Left ventricle myocardium superior (tissue), 1 donor: ENCODE measurements around the gene SAMD10. TPM values are rescaled to one million over a fixed set of nuclear protein-coding genes. Genes with fewer than 3 reads are reported as not detected.
"Not testable (repeated sequence)": the region's sequence is repeated elsewhere in the genome, so short reads cannot be mapped to it uniquely, and the experiment has no call there.

Experiments used
- ATAC-seq: fragments of 200-7000 bp; cut with Tn5 transposase; one replicate; pipeline ENCODE4 v1.9.1; 2020; ENCODE audit warnings: mild to moderate bottlenecking, moderate library complexity
- DNase-seq: peaks from one replicate; pipeline ENCODE4 v3.0.0-alpha.2; 2020
- intact Hi-C: fragments of 100-400 bp; cut with micrococcal nuclease; formaldehyde crosslinking; loops from one replicate; pipeline ENCODE4 v1.11.0; 2022
- total RNA-seq: library from RNA; stranded (reverse); fragmentation: NEBNext Ultra II Directional; extraction: Animal tissue kit (Norgen Biotek cat#: 25700); gene quantifications from one replicate; pipeline ENCODE4 v1.2.1, GENCODE V29; 2021
- donor health status: DM: no; HTN: yes; CAD: no; lungs with severe emphysema.

The SAMD10 gene
- total RNA-seq, 1 donor from 2014 or later, result 6.4 TPM

GRCh38 chr20:64005394-64005793 is 26.0 kb upstream of the SAMD10 start:
- ATAC-seq (no peak), DNase-seq (no peak)
- intact Hi-C loops, result no loop called here

- intact Hi-C loops, result no loop called here
- DNase-seq (no peak), ATAC-seq (no peak)
These were observed 24.7 kb upstream of the SAMD10 start for GRCh38 chr20:64003960-64004725.

GRCh38 chr20:64001607-64002011 is 22.2 kb upstream of the SAMD10 start:
- no peak for DNase-seq
- ATAC-seq, result no peak
- intact Hi-C loops, result no loop called here

- intact Hi-C loops, result no loop called here
- peak; percentile 59 for ATAC-seq
- DNase-seq, result no peak
These were observed 21.5 kb upstream of the SAMD10 start for GRCh38 chr20:64000906-64001305.

DNA sequence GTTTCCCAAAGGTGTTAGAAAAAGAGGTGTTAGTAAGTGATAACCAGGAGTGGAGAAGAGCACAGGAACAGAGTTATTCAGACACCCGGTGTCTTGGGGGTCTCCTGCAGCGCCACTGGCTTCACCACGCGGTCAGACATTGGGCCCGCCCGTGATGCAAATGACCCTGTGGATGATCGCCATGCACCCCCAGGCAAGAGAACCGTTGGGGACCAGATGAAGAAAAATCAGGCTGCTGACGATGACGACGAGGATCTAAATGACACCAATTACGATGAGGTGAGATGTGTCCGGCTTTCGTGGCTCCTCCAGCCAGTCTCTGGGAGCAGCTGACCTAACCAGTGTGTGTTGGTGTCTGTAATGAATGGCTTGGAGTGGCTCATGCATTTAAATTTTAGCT is 3.5 kb upstream of the SAMD10 start:
- ATAC-seq (no peak), DNase-seq (no peak)
- intact Hi-C loops, result no loop called here

GRCh38 chr20:63980806-63981728 is 1.6 kb upstream of the SAMD10 start, which contains the start of gene PRPF6:
Gene PRPF6 (plus strand): TSS chr20:63981132. CDS start chr20:63981246, 114 bp downstream.
- intact Hi-C loops, result no loop called here
- ATAC-seq (peak; percentile 90), DNase-seq (peak; percentile 97)

DNA sequence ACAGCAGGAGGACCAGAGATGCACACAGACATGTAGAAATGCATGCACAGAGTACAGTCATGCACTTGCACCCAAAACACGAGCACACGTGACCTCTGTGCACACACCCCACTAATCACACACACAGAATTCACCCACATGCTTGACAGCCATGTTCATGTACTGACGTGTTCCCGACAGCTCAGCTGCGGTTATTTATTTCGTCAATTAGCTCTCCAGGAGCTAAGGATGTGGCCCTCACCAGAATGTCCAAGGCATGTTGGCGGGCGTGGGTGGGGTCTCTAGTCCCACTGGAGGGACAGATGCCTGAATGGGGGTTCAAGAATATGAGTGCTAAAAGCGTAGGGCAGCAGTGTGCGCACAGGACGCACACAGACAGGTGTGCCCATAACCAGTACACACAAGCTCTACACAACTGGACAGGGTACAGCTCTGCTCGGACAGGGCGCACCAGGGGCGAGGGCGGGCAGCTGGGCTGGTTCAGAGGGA is 919 bp upstream of the SAMD10 start:
- intact Hi-C loops, result no loop called here
- ATAC-seq, result peak; percentile 43

DNA sequence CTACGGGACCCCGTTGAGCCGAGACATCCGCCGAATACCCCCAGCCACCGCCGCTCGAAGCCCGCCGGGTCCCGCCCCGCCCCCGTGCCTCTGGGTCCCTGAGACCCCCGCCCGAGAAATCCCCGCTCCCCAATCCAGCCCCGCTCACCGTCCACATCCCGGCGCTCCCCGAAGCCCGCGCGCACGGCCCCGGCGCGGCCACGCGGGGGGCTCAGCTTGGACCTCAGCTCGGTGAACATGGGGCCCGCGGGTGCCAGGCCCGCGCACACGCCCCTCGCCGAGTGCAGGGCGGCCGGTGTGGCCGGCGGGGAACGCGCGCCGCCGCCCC is 249 bp downstream of the SAMD10 start:
- DNase-seq, result no peak
- intact Hi-C loops, result no loop called here
- ATAC-seq, result no peak

More for the DNA sequence above, 919 bp upstream of the SAMD10 start:
- no peak for DNase-seq

GRCh38 chr20:63978319-63979228 is 868 bp downstream of the SAMD10 start:
- ATAC-seq, result peak; percentile 45
- peak; percentile 85 for DNase-seq
- intact Hi-C loops, result no loop called here

DNA sequence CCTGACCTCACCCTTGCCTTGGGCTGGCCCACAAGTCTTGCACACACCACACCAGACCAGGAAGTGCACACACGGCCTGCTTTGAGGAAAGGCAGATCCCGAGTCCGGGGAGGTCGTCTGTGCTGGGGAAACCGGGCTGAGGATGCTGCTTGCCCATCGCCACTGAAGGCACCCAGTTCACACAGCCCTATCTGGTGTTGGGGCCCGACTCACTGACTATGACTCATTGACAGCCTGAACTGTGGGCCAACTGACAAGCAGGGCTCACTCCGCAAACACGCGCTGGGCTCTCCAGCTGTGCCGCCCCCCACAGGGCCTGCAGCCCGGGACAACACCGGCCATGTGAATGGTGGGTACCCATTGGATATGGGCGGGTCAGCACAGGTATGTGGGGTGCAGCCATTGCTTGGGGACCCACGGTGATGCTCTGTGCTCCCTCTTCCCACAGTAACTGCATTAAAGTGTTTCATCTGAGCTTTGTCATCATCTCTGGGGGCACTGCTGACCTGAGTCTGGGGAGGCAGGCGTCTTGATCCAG is 1.6 kb downstream of the SAMD10 start:
- ATAC-seq, result no peak
- intact Hi-C loops, result no loop called here
- DNase-seq, result peak; percentile 22

- peak; percentile 23 for DNase-seq
- ATAC-seq, result no peak
- intact Hi-C loops, result no loop called here
These were observed 2.3 kb downstream of the SAMD10 start for GRCh38 chr20:63976980-63977738.

DNA sequence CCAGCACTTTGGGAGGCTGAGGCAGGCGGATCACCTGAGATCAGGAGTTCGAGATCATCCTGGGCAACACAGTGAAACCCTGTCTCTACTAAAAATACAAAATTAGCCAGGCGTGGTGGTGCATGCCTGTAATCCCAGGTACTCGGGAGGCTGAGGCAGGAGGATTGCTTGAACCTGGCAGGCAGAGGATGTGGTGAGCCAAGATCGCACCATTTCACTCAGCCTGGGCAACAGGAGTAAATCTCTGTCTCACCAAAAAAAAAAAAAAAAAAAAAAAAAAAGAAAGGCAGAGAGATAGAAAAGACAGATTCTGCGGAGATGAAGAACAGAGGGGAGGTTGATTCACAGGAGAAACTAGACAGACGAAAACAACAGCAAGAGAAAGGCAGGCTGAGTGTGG is 2.9 kb downstream of the SAMD10 start:
- DNase-seq, intact Hi-C loops, ATAC-seq: not testable (repeated sequence)

GRCh38 chr20:63974402-63975200 is 4.8 kb downstream of the SAMD10 start:
- intact Hi-C loops, result no loop called here
- no peak for ATAC-seq
- peak; percentile 23 for DNase-seq

GRCh38 chr20:63973636-63974401 is 5.6 kb downstream of the SAMD10 start:
- intact Hi-C loops, result no loop called here
- DNase-seq (peak; percentile 95), ATAC-seq (peak; percentile 82)

DNA sequence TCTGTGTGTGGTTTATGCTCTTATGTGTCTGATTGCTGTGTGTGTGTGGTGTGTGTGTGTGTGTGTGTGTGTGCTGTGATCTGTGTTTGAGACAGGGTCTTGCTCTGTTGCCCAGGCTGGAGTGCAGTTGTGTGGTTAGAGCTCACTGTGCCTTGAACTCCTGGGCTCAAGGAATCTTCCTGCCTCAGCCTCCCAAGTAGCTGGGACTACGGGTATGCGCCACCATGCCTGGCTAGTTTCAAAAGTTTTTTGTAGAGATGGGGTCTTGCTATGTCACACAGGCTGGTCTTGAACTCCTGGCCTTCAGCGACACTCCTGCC is 6.3 kb downstream of the SAMD10 start:
- no peak for DNase-seq
- ATAC-seq, result no peak
- intact Hi-C loops, result no loop called here

DNA sequence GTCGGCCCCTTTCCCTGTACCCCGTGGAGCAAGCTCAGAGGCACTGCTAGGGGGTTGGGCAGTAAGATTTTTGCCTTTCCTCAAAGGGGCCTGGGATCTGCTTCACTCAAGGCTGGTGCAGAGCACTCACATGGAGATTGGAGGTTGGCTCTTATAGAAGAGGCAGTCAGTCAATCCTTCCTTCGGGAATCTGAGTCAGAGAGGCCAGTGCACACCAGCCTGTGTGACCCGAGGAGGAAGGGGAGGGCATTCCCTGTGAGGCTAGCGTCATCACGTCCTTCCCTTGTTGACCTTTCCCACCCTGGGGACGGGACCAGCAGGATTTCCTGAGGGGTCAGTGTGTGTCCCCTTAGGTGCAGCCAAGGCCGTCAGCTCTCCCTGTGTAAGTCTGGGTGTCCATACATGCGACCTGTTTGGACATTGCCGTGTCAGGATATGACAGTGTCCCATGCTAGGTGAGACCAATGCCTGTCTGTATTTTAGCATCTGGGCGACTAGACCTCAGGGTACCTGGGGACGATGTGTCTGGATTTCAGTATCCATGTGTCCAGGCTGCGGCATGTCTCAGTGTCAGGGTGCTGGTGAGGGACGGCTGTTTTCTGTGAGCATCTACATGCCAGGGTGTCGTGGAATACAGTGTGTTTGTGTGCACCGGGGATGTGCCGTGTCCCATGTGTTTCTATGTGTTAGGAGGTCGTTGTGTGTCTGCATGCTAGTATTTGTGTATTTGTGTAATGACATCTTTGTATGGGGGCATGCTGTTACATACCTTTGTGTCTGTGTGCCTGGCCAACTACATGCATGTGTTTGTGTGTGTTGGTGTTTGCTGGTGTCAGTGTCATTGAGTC is 6.9 kb downstream of the SAMD10 start:
- intact Hi-C loops, result no loop called here
- no peak for ATAC-seq
- no peak for DNase-seq
